IMR-90 (cell line): Measurements from ENCODE around the gene TBC1D8.

ENCODE experiments used
- CEBPB ChIP-seq: IDR thresholded peaks from 2 replicates; pipeline ENCODE4 v1.6.1; 2012; ENCODE audit warnings: low read depth, low read length, improper control_type of control experiment
- FOS ChIP-seq: fragments of 150-350 bp; IDR thresholded peaks from 2 replicates; pipeline ENCODE4 v1.6.1; 2016; ENCODE audit warnings: low read depth, low read length
- MAFK ChIP-seq: IDR thresholded peaks from 2 replicates; pipeline ENCODE4 v1.6.1; 2012; ENCODE audit warnings: low read depth, low read length, improper control_type of control experiment
- MAZ ChIP-seq: IDR thresholded peaks from 2 replicates; pipeline ENCODE4 v1.6.1; 2012; ENCODE audit warnings: low read depth, mild to moderate bottlenecking, low read length, improper control_type of control experiment, moderate library complexity, borderline replicate concordance
- MXI1 ChIP-seq: IDR thresholded peaks from 2 replicates; pipeline ENCODE4 v1.6.1; 2012; ENCODE audit warnings: low read depth, mild to moderate bottlenecking, low read length, moderate library complexity, borderline replicate concordance
- POLR2A ChIP-seq: IDR thresholded peaks from 2 replicates; pipeline ENCODE4 v1.6.1; 2012; ENCODE audit warnings: mild to moderate bottlenecking, low read depth, low read length
- RAD21 ChIP-seq: IDR thresholded peaks from 2 replicates; pipeline ENCODE4 v1.6.1; 2012; ENCODE audit warnings: low read length, improper control_type of control experiment
- RCOR1 ChIP-seq: IDR thresholded peaks from 2 replicates; pipeline ENCODE4 v1.6.1; 2012; ENCODE audit warnings: mild to moderate bottlenecking, low read length, improper control_type of control experiment; ENCODE audit not compliant: insufficient replicate concordance
- RFX5 ChIP-seq: IDR thresholded peaks from 2 replicates; pipeline ENCODE4 v1.8.0; 2012; ENCODE audit warnings: low read depth, mild to moderate bottlenecking, low read length, moderate library complexity
- SMC3 ChIP-seq: fragments of 150-350 bp; IDR thresholded peaks from 2 replicates; pipeline ENCODE4 v1.6.1; 2016; ENCODE audit warnings: low read depth, mild to moderate bottlenecking, antibody characterized with exemption, low read length, moderate library complexity
- TF ChIP-seq, protein P1 (sequence below): conservative IDR thresholded peaks from 2 replicates; pipeline ENCODE4 v1.5.1; 2012; ENCODE audit warnings: mild to moderate bottlenecking, low read depth, low read length, improper control_type of control experiment
- TF ChIP-seq, protein P2 (sequence below): fragments of 150-350 bp; IDR thresholded peaks from 2 replicates; pipeline ENCODE4 v1.6.1; 2016; ENCODE audit warnings: low read depth, mild to moderate bottlenecking, low read length, moderate library complexity, borderline replicate concordance
- TF ChIP-seq, protein P3 (sequence below): fragments of 150-350 bp; IDR thresholded peaks from 2 replicates; pipeline ENCODE4 v1.6.1; 2017; ENCODE audit warnings: mild to moderate bottlenecking, antibody characterized with exemption, low read length, low read depth

DNA sequence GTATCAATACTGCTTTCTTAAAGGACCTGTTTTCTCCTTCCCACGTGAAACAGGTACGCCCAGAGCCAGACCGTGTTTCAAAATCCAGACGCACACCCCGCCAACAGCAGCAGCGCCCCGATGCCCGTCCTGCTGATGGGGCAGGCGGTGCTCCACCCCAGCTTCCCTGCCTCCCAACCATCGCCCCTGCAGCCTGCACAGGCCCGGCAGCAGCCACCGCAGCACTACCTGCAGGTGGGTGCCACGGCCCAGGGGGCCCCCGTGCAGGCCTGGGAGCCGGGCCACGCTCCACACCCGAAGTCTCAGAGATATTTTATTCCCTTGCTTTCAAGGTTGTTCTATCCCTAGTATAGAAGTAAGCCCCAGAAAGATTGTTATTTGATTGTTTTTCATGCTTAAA is 157.9 kb downstream of the TBC1D8 start:
- TF ChIP-seq, protein P1, sequence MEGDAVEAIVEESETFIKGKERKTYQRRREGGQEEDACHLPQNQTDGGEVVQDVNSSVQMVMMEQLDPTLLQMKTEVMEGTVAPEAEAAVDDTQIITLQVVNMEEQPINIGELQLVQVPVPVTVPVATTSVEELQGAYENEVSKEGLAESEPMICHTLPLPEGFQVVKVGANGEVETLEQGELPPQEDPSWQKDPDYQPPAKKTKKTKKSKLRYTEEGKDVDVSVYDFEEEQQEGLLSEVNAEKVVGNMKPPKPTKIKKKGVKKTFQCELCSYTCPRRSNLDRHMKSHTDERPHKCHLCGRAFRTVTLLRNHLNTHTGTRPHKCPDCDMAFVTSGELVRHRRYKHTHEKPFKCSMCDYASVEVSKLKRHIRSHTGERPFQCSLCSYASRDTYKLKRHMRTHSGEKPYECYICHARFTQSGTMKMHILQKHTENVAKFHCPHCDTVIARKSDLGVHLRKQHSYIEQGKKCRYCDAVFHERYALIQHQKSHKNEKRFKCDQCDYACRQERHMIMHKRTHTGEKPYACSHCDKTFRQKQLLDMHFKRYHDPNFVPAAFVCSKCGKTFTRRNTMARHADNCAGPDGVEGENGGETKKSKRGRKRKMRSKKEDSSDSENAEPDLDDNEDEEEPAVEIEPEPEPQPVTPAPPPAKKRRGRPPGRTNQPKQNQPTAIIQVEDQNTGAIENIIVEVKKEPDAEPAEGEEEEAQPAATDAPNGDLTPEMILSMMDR, result no peak
- no peak for TF ChIP-seq POLR2A
- TF ChIP-seq RAD21, result no peak
- TF ChIP-seq, protein P2, sequence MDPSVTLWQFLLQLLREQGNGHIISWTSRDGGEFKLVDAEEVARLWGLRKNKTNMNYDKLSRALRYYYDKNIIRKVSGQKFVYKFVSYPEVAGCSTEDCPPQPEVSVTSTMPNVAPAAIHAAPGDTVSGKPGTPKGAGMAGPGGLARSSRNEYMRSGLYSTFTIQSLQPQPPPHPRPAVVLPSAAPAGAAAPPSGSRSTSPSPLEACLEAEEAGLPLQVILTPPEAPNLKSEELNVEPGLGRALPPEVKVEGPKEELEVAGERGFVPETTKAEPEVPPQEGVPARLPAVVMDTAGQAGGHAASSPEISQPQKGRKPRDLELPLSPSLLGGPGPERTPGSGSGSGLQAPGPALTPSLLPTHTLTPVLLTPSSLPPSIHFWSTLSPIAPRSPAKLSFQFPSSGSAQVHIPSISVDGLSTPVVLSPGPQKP, result no peak
- TF ChIP-seq, protein P3, sequence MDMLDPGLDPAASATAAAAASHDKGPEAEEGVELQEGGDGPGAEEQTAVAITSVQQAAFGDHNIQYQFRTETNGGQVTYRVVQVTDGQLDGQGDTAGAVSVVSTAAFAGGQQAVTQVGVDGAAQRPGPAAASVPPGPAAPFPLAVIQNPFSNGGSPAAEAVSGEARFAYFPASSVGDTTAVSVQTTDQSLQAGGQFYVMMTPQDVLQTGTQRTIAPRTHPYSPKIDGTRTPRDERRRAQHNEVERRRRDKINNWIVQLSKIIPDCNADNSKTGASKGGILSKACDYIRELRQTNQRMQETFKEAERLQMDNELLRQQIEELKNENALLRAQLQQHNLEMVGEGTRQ, result no peak
- no peak for TF ChIP-seq SMC3
- TF ChIP-seq MAFK, result no peak
- no peak for TF ChIP-seq CEBPB
- no peak for TF ChIP-seq MXI1
- no peak for TF ChIP-seq RCOR1
- TF ChIP-seq MAZ, result no peak
- TF ChIP-seq FOS, result no peak
- TF ChIP-seq RFX5, result no peak
